ENCODE data around the gene TINAGL1.

The TINAGL1 gene

GRCh38 chr1:31633117-31633516 is 56.8 kb downstream of the TINAGL1 start:
- TF ChIP-seq CTCF (IDR thresholded peaks at IDR 0.05; ENCODE audit: low read depth, low read length) (peak; percentile 60), MAX (IDR thresholded peaks at IDR 0.05; ENCODE audit: low read depth, low read length) (no peak)
- H3K4me3 ChIP-seq (ENCODE audit: low read depth, low read length) = no peak overlapping the region
- peak; percentile 44 for DNase-seq (ENCODE audit: low read depth)
